GM18502 (cell line): ENCODE measurements around the gene ZNRF2.
"Not testable (repeated sequence)": the region's sequence is repeated elsewhere in the genome, so short reads cannot be mapped to it uniquely, and the experiment has no call there.

Source experiments
- ATAC-seq: cut with Tn5 transposase; IDR thresholded peaks from one replicate; pipeline ENCODE4 v1.9.1; 2021; ENCODE audit warnings: mild to moderate bottlenecking; ENCODE audit not compliant: unreplicated experiment, poor library complexity

The ZNRF2 gene

GRCh38 chr7:30256349-30256858 is 28.0 kb upstream of the ZNRF2 start:
- no peak for ATAC-seq

GRCh38 chr7:30260246-30260768 is 24.1 kb upstream of the ZNRF2 start:
- no peak for ATAC-seq

- no peak for ATAC-seq
These were observed 21.2 kb upstream of the ZNRF2 start for GRCh38 chr7:30263090-30263710.

GRCh38 chr7:30264052-30264451 is 20.3 kb upstream of the ZNRF2 start:
- no peak for ATAC-seq

GRCh38 chr7:30265189-30265588 is 19.2 kb upstream of the ZNRF2 start:
- not testable (repeated sequence) for ATAC-seq

GRCh38 chr7:30266686-30267085 is 17.7 kb upstream of the ZNRF2 start:
- no peak for ATAC-seq

- no peak for ATAC-seq
These were observed 15.8 kb upstream of the ZNRF2 start for GRCh38 chr7:30268586-30268985.

GRCh38 chr7:30269490-30269889 is 14.9 kb upstream of the ZNRF2 start:
- no peak for ATAC-seq

- no peak for ATAC-seq
These were observed 13.5 kb upstream of the ZNRF2 start for GRCh38 chr7:30270921-30271320.

- ATAC-seq = no peak
These were observed 12.3 kb upstream of the ZNRF2 start for GRCh38 chr7:30272126-30272525.

- no peak for ATAC-seq
These were observed 10.8 kb upstream of the ZNRF2 start for GRCh38 chr7:30273552-30273951.

GRCh38 chr7:30274641-30275040 is 9.8 kb upstream of the ZNRF2 start:
- no peak for ATAC-seq

GRCh38 chr7:30276203-30276900 is 8.0 kb upstream of the ZNRF2 start:
- peak; percentile 63 for ATAC-seq

- no peak for ATAC-seq
These were observed 6.0 kb upstream of the ZNRF2 start for GRCh38 chr7:30278376-30278775.

- no peak for ATAC-seq
These were observed 5.3 kb upstream of the ZNRF2 start for GRCh38 chr7:30278849-30279652.

- ATAC-seq = no peak
These were observed 4.8 kb upstream of the ZNRF2 start for GRCh38 chr7:30279653-30279904.

- ATAC-seq = no peak
These were observed 3.8 kb upstream of the ZNRF2 start for GRCh38 chr7:30280631-30281030.

- no peak for ATAC-seq
These were observed 3.1 kb upstream of the ZNRF2 start for GRCh38 chr7:30281263-30281662.

GRCh38 chr7:30281791-30282190 is 2.6 kb upstream of the ZNRF2 start:
- no peak for ATAC-seq

GRCh38 chr7:30282735-30283134 is 1.7 kb upstream of the ZNRF2 start:
- no peak for ATAC-seq

GRCh38 chr7:30285067-30285535 is 704 bp downstream of the ZNRF2 start:
- ATAC-seq = peak; percentile 22
